ENCODE measurements around the gene DNASE1L3.

Gene DNASE1L3

GRCh38 chr3:58154626-58155449 is 55.9 kb downstream of the DNASE1L3 start:
- DNase-seq: no peak

GRCh38 chr3:58153371-58153770 is 57.4 kb downstream of the DNASE1L3 start:
- no peak for DNase-seq

- no peak for DNase-seq
Observed at GRCh38 chr3:58152225-58153015, 58.4 kb downstream of the DNASE1L3 start.

- no peak for DNase-seq
Observed at GRCh38 chr3:58151637-58152036, 59.1 kb downstream of the DNASE1L3 start.

GRCh38 chr3:58150810-58151199 is 60.0 kb downstream of the DNASE1L3 start:
- DNase-seq: no peak

- no peak for DNase-seq
Observed at GRCh38 chr3:58150130-58150809, 60.5 kb downstream of the DNASE1L3 start.

GRCh38 chr3:58148049-58148448 is 62.7 kb downstream of the DNASE1L3 start:
- no peak for DNase-seq

- no peak for DNase-seq
Observed at GRCh38 chr3:58144478-58145325, 66.1 kb downstream of the DNASE1L3 start.

- DNase-seq: no peak
Observed at GRCh38 chr3:58143417-58144055, 67.2 kb downstream of the DNASE1L3 start.

All from CD4-positive, alpha-beta T cell treated with Interleukin-21 for 1 hour (primary cell).